Muscle layer of duodenum (tissue), 2 donors: ENCODE data around the gene OSBPL10.
"Not testable (repeated sequence)": the region's sequence is repeated elsewhere in the genome, so short reads cannot be mapped to it uniquely, and the experiment has no call there.

ENCODE experiments used
- H3K27ac ChIP-seq: one replicate; pipeline ENCODE4 v1.7.0; 2013; ENCODE audit warnings: mild to moderate bottlenecking, low read length
- H3K27me3 ChIP-seq: one replicate; pipeline ENCODE4 v1.7.0; 2013; ENCODE audit warnings: low read depth, mild to moderate bottlenecking, control low read depth, low read length
- H3K36me3 ChIP-seq, 2 donors: one replicate each; pipeline ENCODE4 v1.7.0; 2013; ENCODE audit warnings: low read length in 2 of 2, control low read depth in 1 of 2, mild to moderate bottlenecking in 1 of 2; ENCODE audit not compliant: insufficient read depth in 2 of 2, control insufficient read depth in 1 of 2
- H3K4me1 ChIP-seq, 2 donors: one replicate each; pipeline ENCODE4 v1.7.0; 2013; ENCODE audit warnings: low read length in 2 of 2, mild to moderate bottlenecking in 2 of 2, control low read depth in 1 of 2, moderate library complexity in 1 of 2; ENCODE audit not compliant: insufficient read depth in 2 of 2, control insufficient read depth in 1 of 2
- H3K4me3 ChIP-seq, 2 donors: one replicate each; pipeline ENCODE4 v1.7.0; 2013; ENCODE audit warnings: low read length in 2 of 2, low read depth in 1 of 2, mild to moderate bottlenecking in 1 of 2
- H3K9me3 ChIP-seq, 2 donors: one replicate each; pipeline ENCODE4 v1.7.0; 2013; ENCODE audit warnings: low read length in 2 of 2, control low read depth in 1 of 2, mild to moderate bottlenecking in 1 of 2; ENCODE audit not compliant: control insufficient read depth in 1 of 2
- donor health status: healthy.

Gene OSBPL10, protein sequence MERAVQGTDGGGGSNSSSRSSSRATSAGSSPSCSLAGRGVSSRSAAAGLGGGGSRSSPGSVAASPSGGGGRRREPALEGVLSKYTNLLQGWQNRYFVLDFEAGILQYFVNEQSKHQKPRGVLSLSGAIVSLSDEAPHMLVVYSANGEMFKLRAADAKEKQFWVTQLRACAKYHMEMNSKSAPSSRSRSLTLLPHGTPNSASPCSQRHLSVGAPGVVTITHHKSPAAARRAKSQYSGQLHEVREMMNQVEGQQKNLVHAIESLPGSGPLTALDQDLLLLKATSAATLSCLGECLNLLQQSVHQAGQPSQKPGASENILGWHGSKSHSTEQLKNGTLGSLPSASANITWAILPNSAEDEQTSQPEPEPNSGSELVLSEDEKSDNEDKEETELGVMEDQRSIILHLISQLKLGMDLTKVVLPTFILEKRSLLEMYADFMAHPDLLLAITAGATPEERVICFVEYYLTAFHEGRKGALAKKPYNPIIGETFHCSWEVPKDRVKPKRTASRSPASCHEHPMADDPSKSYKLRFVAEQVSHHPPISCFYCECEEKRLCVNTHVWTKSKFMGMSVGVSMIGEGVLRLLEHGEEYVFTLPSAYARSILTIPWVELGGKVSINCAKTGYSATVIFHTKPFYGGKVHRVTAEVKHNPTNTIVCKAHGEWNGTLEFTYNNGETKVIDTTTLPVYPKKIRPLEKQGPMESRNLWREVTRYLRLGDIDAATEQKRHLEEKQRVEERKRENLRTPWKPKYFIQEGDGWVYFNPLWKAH

DNA sequence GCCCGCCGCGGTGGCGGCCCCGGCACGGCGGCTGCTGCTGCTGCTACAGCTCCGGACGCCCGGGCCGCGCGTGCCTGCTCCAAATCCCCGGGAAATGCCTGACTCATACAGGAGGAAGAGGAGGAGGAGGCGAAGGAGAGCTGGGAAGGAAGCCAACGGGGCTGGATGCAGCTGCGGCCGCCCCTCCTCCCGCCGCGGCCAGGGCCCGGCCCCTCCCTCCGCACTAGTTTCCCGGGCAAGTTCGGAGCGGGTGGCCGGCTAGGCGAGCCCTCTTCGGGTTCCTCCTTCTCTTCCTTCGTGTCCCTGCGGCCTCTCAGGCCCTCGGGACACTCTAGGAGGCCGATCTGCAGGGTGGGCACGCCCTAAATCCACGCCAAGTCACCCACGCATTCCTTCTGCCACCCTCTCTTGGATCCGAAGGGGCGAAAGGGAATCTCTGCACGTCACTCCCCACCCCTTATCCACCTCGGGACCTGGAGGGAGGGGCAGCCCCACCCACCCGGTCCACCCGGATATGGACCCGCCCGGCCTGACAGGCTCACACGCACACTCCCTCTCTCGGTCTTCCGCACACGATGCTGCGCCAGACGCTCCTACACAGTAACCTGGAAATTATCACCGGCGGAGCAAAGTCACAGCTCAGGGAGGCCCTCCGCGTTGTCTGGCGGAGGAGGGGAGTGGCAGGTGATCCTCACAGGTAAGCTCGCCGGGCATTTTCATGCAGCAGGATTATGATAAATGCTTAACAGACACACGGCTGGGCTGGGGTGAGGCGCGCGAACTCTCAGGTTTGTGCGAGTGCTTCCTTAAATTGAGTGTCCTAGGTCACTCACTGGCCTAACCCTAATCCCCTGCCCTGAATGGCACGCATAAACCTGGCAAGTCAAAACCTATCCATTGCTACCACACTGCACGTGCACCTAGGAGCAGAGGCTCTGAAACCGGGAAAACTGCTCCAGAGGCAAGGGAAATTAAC lies at the start of gene OSBPL10, which contains the start of gene ZNF860:
Gene OSBPL10 (minus strand): TSS at position 57 of the 976 bp plus-strand sequence. CDS start 83 bp downstream, outside the sequence.
Gene ZNF860 (plus strand): TSS at position 545 of the 976 bp plus-strand sequence. CDS start 7,330 bp downstream, outside the sequence.
- H3K36me3 ChIP-seq, result no peaks in the 10 kb centered on the region
- H3K4me1 ChIP-seq, result no peaks in the 10 kb centered on the region
- peak within 1 kb of the TSS; percentile 28 for H3K27ac ChIP-seq
- H3K4me3 ChIP-seq, result peak within 1 kb of the TSS; percentile 66 to 76
- no peaks in the 10 kb centered on the region for H3K27me3 ChIP-seq
- no peaks in the 10 kb centered on the region for H3K9me3 ChIP-seq

GRCh38 chr3:32026593-32026992 lies 45.5 kb upstream of the OSBPL10 start:
- H3K4me1 ChIP-seq, result no peaks in the 10 kb centered on the region
- H3K36me3 ChIP-seq, result no peaks in the 10 kb centered on the region
- H3K4me3 ChIP-seq, result no peak overlapping the region
- H3K27me3 ChIP-seq, result no peaks in the 10 kb centered on the region
- H3K9me3 ChIP-seq, result no peaks in the 10 kb centered on the region
- H3K27ac ChIP-seq, result no peak overlapping the region

- Histone ChIP-seq H3K4me1 (peaks cover 7 to 9% of the 10 kb centered on the region in 2 donors), H3K27ac (no peak overlapping the region), H3K9me3 (no peaks in the 10 kb centered on the region), H3K4me3 (no peak overlapping the region), H3K36me3 (no peaks in the 10 kb centered on the region), H3K27me3 (no peaks in the 10 kb centered on the region)
Observed at GRCh38 chr3:32022947-32023346, 41.9 kb upstream of the OSBPL10 start.

GRCh38 chr3:32021748-32022147 lies 40.7 kb upstream of the OSBPL10 start:
- H3K27me3 ChIP-seq, result no peaks in the 10 kb centered on the region

DNA sequence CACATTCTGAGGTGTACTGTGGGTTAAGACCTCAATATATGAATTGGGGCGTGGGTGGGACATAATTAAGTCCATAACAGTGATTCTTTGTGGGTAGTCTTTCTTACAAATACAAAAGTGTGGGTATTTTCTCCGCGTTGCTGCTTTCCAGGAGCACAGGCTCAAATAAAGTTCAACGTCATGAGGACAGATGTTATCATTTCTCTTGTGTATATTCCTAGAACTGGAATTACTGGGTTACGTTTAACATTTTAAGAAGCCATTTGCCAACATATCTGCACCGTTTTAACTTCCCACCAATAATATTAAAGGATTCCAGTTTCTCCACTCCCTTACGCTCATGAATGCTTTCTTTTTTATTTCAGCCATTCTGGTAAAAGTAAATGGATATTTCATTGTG lies 40.1 kb upstream of the OSBPL10 start:
- Histone ChIP-seq H3K9me3 (no peaks in the 10 kb centered on the region), H3K4me1 (peaks cover 7 to 9% of the 10 kb centered on the region in 2 donors), H3K27ac (no peak overlapping the region), H3K4me3 (no peak overlapping the region), H3K36me3 (no peaks in the 10 kb centered on the region), H3K27me3 (no peaks in the 10 kb centered on the region)

More at GRCh38 chr3:32021748-32022147, 40.7 kb upstream of the OSBPL10 start:
- Histone ChIP-seq H3K36me3 (no peaks in the 10 kb centered on the region), H3K4me3 (no peak overlapping the region), H3K4me1 (peaks cover 7 to 9% of the 10 kb centered on the region in 2 donors), H3K27ac (no peak overlapping the region), H3K9me3 (no peaks in the 10 kb centered on the region)

- no peak overlapping the region for H3K4me3 ChIP-seq
- no peaks in the 10 kb centered on the region for H3K36me3 ChIP-seq
- H3K27ac ChIP-seq, result no peak overlapping the region
- peaks cover 7 to 9% of the 10 kb centered on the region in 2 donors for H3K4me1 ChIP-seq
- no peaks in the 10 kb centered on the region for H3K27me3 ChIP-seq
- no peaks in the 10 kb centered on the region for H3K9me3 ChIP-seq
Observed at GRCh38 chr3:32018757-32019564, 37.9 kb upstream of the OSBPL10 start.

DNA sequence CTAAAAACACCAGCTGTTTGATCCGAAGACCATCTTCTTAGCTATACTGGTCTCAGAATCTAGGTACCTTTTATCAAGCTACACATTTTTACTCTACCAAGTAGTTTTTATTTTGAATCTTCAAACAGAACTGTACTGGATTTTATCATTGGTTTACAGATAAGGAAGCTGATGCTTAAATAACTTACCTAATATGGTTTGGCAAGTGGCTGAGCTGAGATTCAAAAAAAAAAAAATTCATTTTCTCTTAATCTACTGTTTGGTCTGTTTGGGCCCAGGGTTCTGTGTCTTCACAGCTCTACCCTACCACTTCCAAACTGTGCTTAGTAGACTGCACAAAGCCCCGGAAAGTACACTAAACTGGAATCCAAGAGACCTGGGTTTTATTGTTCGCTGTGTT lies 36.2 kb upstream of the OSBPL10 start:
- Histone ChIP-seq H3K36me3 (no peaks in the 10 kb centered on the region), H3K4me1 (peaks cover 7 to 9% of the 10 kb centered on the region in 2 donors), H3K4me3 (no peak overlapping the region), H3K9me3 (no peaks in the 10 kb centered on the region), H3K27me3 (no peaks in the 10 kb centered on the region), H3K27ac (no peak overlapping the region)

GRCh38 chr3:32015638-32016037 lies 34.6 kb upstream of the OSBPL10 start:
- not testable (repeated sequence) for H3K27ac ChIP-seq, H3K4me1 ChIP-seq, H3K9me3 ChIP-seq, H3K36me3 ChIP-seq, H3K27me3 ChIP-seq, H3K4me3 ChIP-seq

DNA sequence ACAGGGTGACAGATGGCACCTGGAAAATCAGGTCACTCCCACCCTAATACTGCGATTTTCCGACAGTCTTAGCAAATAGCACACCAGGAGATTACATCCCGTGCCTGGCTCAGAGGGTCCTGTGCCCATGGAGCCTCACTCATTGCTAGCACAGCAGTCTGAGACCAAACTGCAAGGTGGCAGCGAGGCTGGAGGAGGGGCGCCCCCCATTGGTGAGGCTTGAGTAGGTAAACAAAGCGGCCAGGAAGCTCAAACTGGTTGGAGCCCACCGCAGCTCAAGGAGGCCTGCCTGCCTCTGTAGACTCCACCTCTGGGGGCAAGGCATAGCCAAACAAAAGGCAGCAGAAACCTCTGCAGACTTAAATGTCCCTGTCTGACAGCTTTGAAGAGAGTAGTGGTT lies 29.6 kb upstream of the OSBPL10 start:
- H3K9me3 ChIP-seq, H3K27me3 ChIP-seq, H3K4me3 ChIP-seq, H3K36me3 ChIP-seq, H3K4me1 ChIP-seq, H3K27ac ChIP-seq: not testable (repeated sequence)

- no peaks in the 10 kb centered on the region for H3K9me3 ChIP-seq
- no peak overlapping the region for H3K4me3 ChIP-seq
- no peaks in the 10 kb centered on the region for H3K4me1 ChIP-seq
- H3K36me3 ChIP-seq, result no peaks in the 10 kb centered on the region
- H3K27ac ChIP-seq, result no peak overlapping the region
- H3K27me3 ChIP-seq, result no peaks in the 10 kb centered on the region
Observed at GRCh38 chr3:32009957-32010356, 28.9 kb upstream of the OSBPL10 start.
